Right atrium auricular region (tissue), 2 donors: ENCODE data around the gene KCNQ1OT1. TPM values are rescaled to one million over a fixed set of nuclear protein-coding genes. Genes with fewer than 3 reads are reported as not detected.

Experiments
- DNase-seq: peaks from one replicate; pipeline ENCODE4 v3.0.0-alpha.2; 2019; ENCODE audit warnings: low spot score
- H3K27ac ChIP-seq, 2 donors: fragments of 200-600 bp; sonication (generic); 1 replicate in 1 of 2; 2 replicates in 1 of 2; pipeline ENCODE4 v1.5.1; 2016 to 2019
- H3K27me3 ChIP-seq, 2 donors: fragments of 200-600 bp; sonication (generic); one replicate each; pipeline versions ENCODE4 v1.5.1 to v1.6.0; 2017 to 2019
- H3K36me3 ChIP-seq: fragments of 200-600 bp; sonication (generic); one replicate; pipeline ENCODE4 v1.5.1; 2016
- H3K4me1 ChIP-seq, 2 donors: fragments of 200-600 bp; sonication (generic); one replicate each; pipeline versions ENCODE4 v1.5.1 to v1.6.0; 2017 to 2019
- H3K4me3 ChIP-seq, 2 donors: fragments of 200-600 bp; sonication (generic); 1 replicate in 1 of 2; 2 replicates in 1 of 2; pipeline ENCODE4 v1.5.1; 2017 to 2019; ENCODE audit warnings: mild to moderate bottlenecking in 1 of 2, moderate library complexity in 1 of 2
- H3K9me3 ChIP-seq, 2 donors: fragments of 200-600 bp; sonication (generic); one replicate each; pipeline ENCODE4 v1.5.1; 2019
- CTCF ChIP-seq, 2 donors: fragments of 200-600 bp; sonication (generic); IDR thresholded peaks; one replicate each; pipeline ENCODE4 v1.5.1; 2019; ENCODE audit warnings: antibody characterized with exemption in 2 of 2
- total RNA-seq, 2 donors: library from RNA; depleted of rRNA; stranded (reverse); fragments of >200 nt; gene quantifications; one replicate each; pipeline ENCODE4 v1.1.0, GENCODE V29; 2016

Gene KCNQ1OT1
- total RNA-seq, 2 donors from 2014 or later: 0.35 to 0.37 TPM

GRCh38 chr11:2653930-2654739 is 45.7 kb downstream of the KCNQ1OT1 start:
- DNase-seq: no peak
- TF ChIP-seq CTCF (IDR thresholded peaks at IDR 0.05): no peak
- H3K27me3 ChIP-seq: no peaks in the 10 kb centered on the region
- H3K4me3 ChIP-seq: no peak overlapping the region
- H3K4me1 ChIP-seq: no peaks in the 10 kb centered on the region
- peaks cover 16 to 21% of the 10 kb centered on the region in 2 donors for H3K9me3 ChIP-seq
- no peak overlapping the region for H3K27ac ChIP-seq
- H3K36me3 ChIP-seq: no peaks in the 10 kb centered on the region

- H3K4me1 ChIP-seq: no peaks in the 10 kb centered on the region
- peaks cover 18 to 24% of the 10 kb centered on the region in 2 donors for H3K9me3 ChIP-seq
- no peak for DNase-seq
- H3K27ac ChIP-seq: no peak overlapping the region
- no peak overlapping the region for H3K4me3 ChIP-seq
- H3K27me3 ChIP-seq: no peaks in the 10 kb centered on the region
- TF ChIP-seq CTCF (IDR thresholded peaks at IDR 0.05): no peak
- H3K36me3 ChIP-seq: no peaks in the 10 kb centered on the region
Observed at GRCh38 chr11:2653198-2653551, 46.6 kb downstream of the KCNQ1OT1 start.

- Histone ChIP-seq H3K27ac (no peak overlapping the region), H3K9me3 (peaks cover 18 to 24% of the 10 kb centered on the region in 2 donors)
Observed at GRCh38 chr11:2652333-2653197, 47.2 kb downstream of the KCNQ1OT1 start.

GRCh38 chr11:2651826-2652271 is 47.9 kb downstream of the KCNQ1OT1 start:
- no peak overlapping the region for H3K27ac ChIP-seq
- TF ChIP-seq CTCF (IDR thresholded peaks at IDR 0.05): no peak
- H3K4me1 ChIP-seq: no peaks in the 10 kb centered on the region
- no peak overlapping the region for H3K4me3 ChIP-seq
- no peaks in the 10 kb centered on the region for H3K36me3 ChIP-seq
- no peak for DNase-seq
- H3K27me3 ChIP-seq: no peaks in the 10 kb centered on the region
- H3K9me3 ChIP-seq: peaks cover 18 to 30% of the 10 kb centered on the region in 2 donors

More at GRCh38 chr11:2652333-2653197, 47.2 kb downstream of the KCNQ1OT1 start:
- no peaks in the 10 kb centered on the region for H3K36me3 ChIP-seq
- no peak overlapping the region for H3K4me3 ChIP-seq
- H3K27me3 ChIP-seq: no peaks in the 10 kb centered on the region
- H3K4me1 ChIP-seq: no peaks in the 10 kb centered on the region
- TF ChIP-seq CTCF (IDR thresholded peaks at IDR 0.05): no peak
- DNase-seq: no peak

- Histone ChIP-seq H3K27ac (no peak overlapping the region), H3K4me3 (no peak overlapping the region), H3K4me1 (no peaks in the 10 kb centered on the region), H3K36me3 (no peaks in the 10 kb centered on the region), H3K9me3 (peaks cover 18 to 37% of the 10 kb centered on the region in 2 donors), H3K27me3 (no peaks in the 10 kb centered on the region)
- DNase-seq: no peak
- TF ChIP-seq CTCF (IDR thresholded peaks at IDR 0.05): no peak
Observed at GRCh38 chr11:2651054-2651617, 48.7 kb downstream of the KCNQ1OT1 start.
